NCI-H2029 (cell line): Measurements from ENCODE around the gene GAK.
"Not testable (repeated sequence)": the region's sequence is repeated elsewhere in the genome, so short reads cannot be mapped to it uniquely, and the experiment has no call there.

Experiments
- DNase-seq: peaks from one replicate; lab custom pipeline; 2025; lab: John Stamatoyannopoulos, UW

Gene GAK

GRCh38 chr4:926538-926937 lies 5.6 kb downstream of the GAK start:
- no peak for DNase-seq

- no peak for DNase-seq
Observed at GRCh38 chr4:925771-926500, 6.2 kb downstream of the GAK start.

GRCh38 chr4:925171-925570 lies 6.9 kb downstream of the GAK start:
- no peak for DNase-seq

- no peak for DNase-seq
Observed at GRCh38 chr4:924107-925096, 7.7 kb downstream of the GAK start.

DNA sequence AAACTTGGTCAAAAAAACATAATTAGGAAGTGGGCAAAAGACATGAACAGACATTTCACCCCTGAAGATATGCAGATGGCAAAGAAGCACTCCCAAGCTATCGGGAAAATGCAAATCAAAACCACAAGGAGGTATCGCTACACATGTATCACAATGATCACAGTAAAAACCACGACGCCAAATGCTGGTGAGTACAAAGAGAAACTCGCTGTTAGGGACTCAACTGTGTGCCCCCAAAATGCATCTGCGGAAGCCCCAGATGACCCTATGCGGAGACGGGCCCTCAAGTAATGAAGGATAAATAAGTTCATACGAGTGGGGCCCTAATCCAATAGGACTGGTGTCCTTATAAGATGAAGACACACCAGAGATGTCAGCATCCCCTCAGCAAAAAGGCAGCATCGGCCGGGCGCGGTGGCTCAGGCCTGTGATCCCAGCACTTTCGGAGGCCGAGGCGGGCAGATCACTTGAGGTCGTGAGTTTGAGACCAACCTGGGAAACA lies 10.2 kb downstream of the GAK start:
- no peak for DNase-seq

- DNase-seq = not testable (repeated sequence)
Observed at GRCh38 chr4:919004-919680, 13.0 kb downstream of the GAK start.

GRCh38 chr4:918591-918990 lies 13.5 kb downstream of the GAK start:
- not testable (repeated sequence) for DNase-seq

DNA sequence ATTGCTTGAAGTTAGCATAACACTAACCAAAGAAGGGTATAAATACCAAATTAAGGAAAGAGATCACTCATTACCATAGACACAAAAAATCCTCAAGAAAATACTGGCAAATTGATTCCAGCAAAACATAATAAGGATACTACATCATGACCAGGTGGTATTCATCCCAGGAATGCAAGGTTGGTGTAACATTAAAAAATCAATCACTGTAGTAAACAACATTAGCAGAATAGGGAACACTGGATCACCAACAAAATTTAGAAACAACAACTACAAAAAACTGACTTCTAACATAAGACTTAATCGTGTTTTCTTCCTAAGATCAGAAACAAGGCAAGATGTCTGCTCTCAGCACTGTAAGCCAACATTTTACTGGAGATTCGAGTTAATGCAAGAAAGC lies 14.1 kb downstream of the GAK start:
- no peak for DNase-seq

DNA sequence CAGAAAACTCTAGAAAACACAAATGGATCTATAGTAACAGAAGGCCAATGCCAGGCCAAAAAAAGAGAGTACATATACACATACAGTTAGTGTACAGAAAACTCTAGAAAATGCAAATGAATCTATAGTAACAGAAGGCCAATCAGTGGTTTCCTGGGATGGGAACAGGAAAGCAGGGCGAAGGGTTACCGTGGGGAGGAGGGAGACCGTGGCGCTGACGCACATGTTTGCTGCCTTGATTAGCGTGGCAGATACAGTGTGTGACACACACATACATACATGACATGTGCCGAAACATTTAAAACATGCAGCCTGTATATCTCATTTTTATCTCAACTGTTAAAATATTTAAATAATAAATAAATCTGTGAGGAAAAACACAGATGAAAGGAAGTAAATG lies 14.7 kb downstream of the GAK start:
- no peak for DNase-seq

GRCh38 chr4:915595-915994 lies 16.5 kb downstream of the GAK start:
- no peak for DNase-seq

- no peak for DNase-seq
Observed at GRCh38 chr4:915041-915474, 17.1 kb downstream of the GAK start.

DNA sequence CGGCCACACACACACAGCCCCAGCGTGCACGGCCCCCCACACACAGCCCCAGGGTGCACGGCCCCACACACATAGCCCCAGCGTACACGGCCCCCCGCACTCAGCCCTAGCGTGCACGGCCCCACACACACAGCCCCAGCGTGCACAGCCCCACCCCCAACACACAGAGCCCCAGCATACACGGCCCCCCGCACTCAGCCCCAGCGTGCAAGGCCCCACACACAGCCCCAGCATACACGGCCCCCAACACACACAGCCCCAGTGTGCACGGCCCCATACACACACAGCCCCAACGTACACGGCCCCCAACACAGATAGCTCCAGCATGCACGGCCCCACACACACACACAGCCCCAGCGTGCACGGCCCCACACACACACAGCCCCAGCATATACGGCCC lies 17.6 kb downstream of the GAK start:
- no peak for DNase-seq

GRCh38 chr4:913280-913618 lies 18.9 kb downstream of the GAK start:
- no peak for DNase-seq

- no peak for DNase-seq
Observed at GRCh38 chr4:912548-913279, 19.4 kb downstream of the GAK start.

GRCh38 chr4:911871-912490 lies 20.1 kb downstream of the GAK start:
- DNase-seq = no peak

DNA sequence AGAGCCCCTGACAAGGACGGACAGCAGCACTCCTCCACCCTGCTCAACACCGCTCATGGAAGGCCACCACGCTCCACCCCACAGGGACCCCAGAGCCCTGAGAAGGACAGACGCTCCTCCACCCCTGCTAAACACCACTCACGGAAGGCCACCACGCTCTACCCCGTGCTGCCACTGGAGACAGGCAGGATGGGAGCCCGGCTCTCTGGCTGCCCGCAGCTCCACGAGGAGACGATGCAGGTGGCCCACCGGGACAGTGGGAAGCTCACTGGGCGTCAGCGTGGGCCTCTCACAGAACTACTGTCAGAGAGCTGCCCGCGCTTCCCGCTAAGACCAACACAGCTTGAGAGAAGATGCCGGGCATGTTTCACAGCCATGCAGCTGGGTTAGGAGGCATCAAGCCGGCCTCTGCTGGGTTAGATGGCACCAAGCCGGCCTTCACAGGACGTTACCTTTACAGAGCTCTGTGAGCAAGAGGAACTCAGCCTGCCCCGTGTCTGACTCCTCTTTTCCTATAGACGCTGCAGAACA lies 20.8 kb downstream of the GAK start:
- no peak for DNase-seq

- DNase-seq = no peak
Observed at GRCh38 chr4:910366-911091, 21.6 kb downstream of the GAK start.

GRCh38 chr4:909821-910220 lies 22.3 kb downstream of the GAK start:
- no peak for DNase-seq

- no peak for DNase-seq
Observed at GRCh38 chr4:909131-909571, 23.0 kb downstream of the GAK start.

DNA sequence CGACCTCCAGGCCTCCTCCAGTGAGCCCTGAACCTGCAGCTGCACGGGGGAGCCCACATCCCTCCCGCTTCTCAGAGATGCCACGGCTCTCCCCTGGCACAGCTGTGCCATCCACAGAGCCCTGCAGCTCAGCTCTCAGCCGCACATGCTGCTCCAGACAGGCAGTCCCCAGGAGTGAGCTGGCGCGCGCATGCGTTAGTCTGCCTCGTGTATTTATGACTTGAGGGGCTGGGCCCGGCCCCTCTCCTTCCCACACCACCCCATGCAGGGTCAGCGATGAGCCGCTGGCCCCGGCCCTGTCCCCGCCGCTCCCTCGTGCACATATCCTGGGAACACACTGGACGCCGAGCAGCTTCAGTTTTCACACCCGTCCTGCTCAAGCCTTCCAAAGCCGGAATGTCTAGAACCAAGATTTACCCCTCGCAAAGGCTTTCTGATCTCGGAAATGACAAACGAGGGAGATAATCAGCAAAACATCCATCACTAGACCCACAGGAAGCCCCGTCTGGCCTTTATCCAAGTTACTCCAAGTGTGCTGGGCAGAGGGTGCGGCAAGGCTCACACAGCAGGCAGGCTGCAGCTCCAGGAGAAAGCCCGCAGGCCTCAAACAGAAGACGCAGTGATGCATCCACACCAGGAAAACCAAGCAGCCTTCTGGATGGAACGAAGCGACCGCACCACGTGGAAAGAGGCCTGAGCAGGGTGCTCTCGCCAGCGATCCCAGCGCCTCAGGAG lies 24.3 kb downstream of the GAK start:
- no peak for DNase-seq
